CD4-positive, alpha-beta T cell (primary cell): ENCODE data around the gene SCO2. TPM values are rescaled to one million over a fixed set of nuclear protein-coding genes. Genes with fewer than 3 reads are reported as not detected.

Experiments used
- ATAC-seq: fragments of 200-7000 bp; cut with Tn5 transposase; one replicate; pipeline ENCODE4 v1.10.0; 2022; ENCODE audit warnings: mild to moderate bottlenecking; ENCODE audit not compliant: poor library complexity
- CTCF ChIA-PET: fragments of 350-600 bp; sonication (Branson Sonifier 250); formaldehyde crosslinking; loops from one replicate; lab custom pipeline; 2021; ENCODE audit warnings: antibody characterized with exemption, inconsistent platforms; lab: Charles Lee
- POLR2A ChIA-PET: fragments of 350-600 bp; sonication (Branson Sonifier 250); formaldehyde crosslinking; loops from one replicate; lab custom pipeline; 2021; ENCODE audit warnings: antibody characterized with exemption, inconsistent platforms; lab: Charles Lee
- DNase-seq, 14 experiments: peaks; one replicate each; pipeline ENCODE4 v3.0.0-alpha.2; 2013 to 2020; ENCODE audit warnings: mixed read lengths in 2 of 14
- H3K27ac ChIP-seq, 2 donors: one replicate each; pipeline versions ENCODE4 v1.5.1 to v1.7.0; 2013; ENCODE audit warnings: low read length in 2 of 2, low read depth in 1 of 2, mild to moderate bottlenecking in 1 of 2
- H3K27me3 ChIP-seq, 2 experiments: 1 replicate in 1 of 2; 2 replicates in 1 of 2; pipeline versions ENCODE4 v1.6.1 to v1.7.0; 2013; ENCODE audit warnings: low read length in 2 of 2, control low read depth in 1 of 2, mild to moderate bottlenecking in 1 of 2, moderate library complexity in 1 of 2; ENCODE audit not compliant: insufficient read depth in 2 of 2, control insufficient read depth in 1 of 2
- H3K36me3 ChIP-seq: one replicate; pipeline ENCODE4 v1.6.1; 2013; ENCODE audit warnings: low read length, control low read depth; ENCODE audit not compliant: insufficient read depth
- H3K4me1 ChIP-seq: one replicate; pipeline ENCODE4 v1.6.1; 2013; ENCODE audit warnings: low read length, control low read depth; ENCODE audit not compliant: insufficient read depth
- H3K4me3 ChIP-seq: one replicate; pipeline ENCODE4 v1.5.1; 2013; ENCODE audit warnings: mild to moderate bottlenecking, low read length, moderate library complexity
- H3K9me3 ChIP-seq, 2 experiments: 1 replicate in 1 of 2; 2 replicates in 1 of 2; pipeline versions ENCODE4 v1.6.1 to v1.7.0; 2013; ENCODE audit warnings: low read length in 2 of 2, mild to moderate bottlenecking in 2 of 2, control low read depth in 1 of 2, moderate library complexity in 1 of 2; ENCODE audit not compliant: control insufficient read depth in 1 of 2, insufficient read depth in 1 of 2
- H3K27ac Mint-ChIP-seq: one replicate; pipeline ENCODE4 v1.8.0; 2020; ENCODE audit warnings: mixed read lengths
- H3K27me3 Mint-ChIP-seq: one replicate; pipeline ENCODE4 v1.8.0; 2021; ENCODE audit warnings: mixed read lengths
- H3K36me3 Mint-ChIP-seq: one replicate; pipeline ENCODE4 v1.8.0; 2021; ENCODE audit warnings: low read depth, mixed read lengths
- H3K4me1 Mint-ChIP-seq: one replicate; pipeline ENCODE4 v1.8.0; 2021; ENCODE audit warnings: low read depth, mixed read lengths
- H3K4me3 Mint-ChIP-seq: one replicate; pipeline ENCODE4 v1.8.0; 2020; ENCODE audit warnings: mild to moderate bottlenecking, mixed read lengths
- H3K9me3 Mint-ChIP-seq: one replicate; pipeline ENCODE4 v1.8.0; 2020; ENCODE audit warnings: mixed read lengths
- intact Hi-C, 2 experiments: fragments of 100-400 bp; cut with DNase I in 1 of 2; cut with micrococcal nuclease in 1 of 2; formaldehyde crosslinking; loops; one replicate each; pipeline versions ENCODE4 v1.15.1 to v1.9.0; 2023 to 2025; cut with DNase I, micrococcal nuclease
- total RNA-seq, 174 experiments: library from RNA in 2 of 174; stranded (reverse) in 2 of 174; gene quantifications; one replicate each; pipeline ENCODE4 v1.2.3 and lab custom pipeline; 2021 to 2026
- TF ChIP-seq, protein P1 (sequence below): fragments of 200-600 bp; IDR thresholded peaks from one replicate; pipeline ENCODE4 v1.8.0; 2022; ENCODE audit warnings: antibody characterized with exemption, mild to moderate bottlenecking

SCO2 gene
- total RNA-seq, 2 experiments from 2014 or later = 0.61 to 5.6 TPM

DNA sequence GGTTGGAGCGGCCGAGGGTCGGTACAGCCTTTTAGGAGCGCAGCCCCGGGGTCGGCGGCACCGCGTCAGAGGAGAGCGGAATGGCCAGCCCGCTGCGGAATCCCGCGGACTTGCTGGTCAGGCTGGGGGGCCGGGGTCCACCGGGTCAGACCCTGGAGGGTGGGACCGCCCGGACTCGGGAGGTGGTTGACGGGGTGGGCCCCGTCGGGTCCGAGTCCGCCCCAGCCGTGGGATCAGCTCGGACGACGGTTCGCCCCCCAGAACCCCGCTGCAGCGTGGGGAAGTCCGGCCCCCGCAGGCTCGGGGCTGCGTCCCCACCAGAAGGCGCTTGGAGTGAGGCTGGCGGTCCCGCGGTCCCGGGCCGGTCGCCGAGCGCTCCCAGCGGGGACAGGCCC is 44.4 kb downstream of the SCO2 start:
- Mint-ChIP-seq H3K27ac (no peak overlapping the region), H3K27me3 (no peaks in the 10 kb centered on the region), H3K36me3 (no peaks in the 10 kb centered on the region), H3K4me3 (peak overlapping the region; percentile 81), H3K9me3 (no peaks in the 10 kb centered on the region), H3K4me1 (peaks cover 9% of the 10 kb centered on the region)
- CTCF ChIA-PET = interaction anchor here (1.0 to 2.4 kb wide), 3 partner anchors 17 to 82 kb away, joined by 3 to 7 read pairs (median 3); partner anchors contain the start of gene SYCE3
- POLR2A ChIA-PET = interaction anchor here (1.0 to 2.0 kb wide), 3 partner anchors 11 to 45 kb away, joined by 3 to 8 read pairs (median 5); partner anchors contain the start of genes LMF2 and NCAPH2
- no peak for ATAC-seq
- TF ChIP-seq, protein P1, sequence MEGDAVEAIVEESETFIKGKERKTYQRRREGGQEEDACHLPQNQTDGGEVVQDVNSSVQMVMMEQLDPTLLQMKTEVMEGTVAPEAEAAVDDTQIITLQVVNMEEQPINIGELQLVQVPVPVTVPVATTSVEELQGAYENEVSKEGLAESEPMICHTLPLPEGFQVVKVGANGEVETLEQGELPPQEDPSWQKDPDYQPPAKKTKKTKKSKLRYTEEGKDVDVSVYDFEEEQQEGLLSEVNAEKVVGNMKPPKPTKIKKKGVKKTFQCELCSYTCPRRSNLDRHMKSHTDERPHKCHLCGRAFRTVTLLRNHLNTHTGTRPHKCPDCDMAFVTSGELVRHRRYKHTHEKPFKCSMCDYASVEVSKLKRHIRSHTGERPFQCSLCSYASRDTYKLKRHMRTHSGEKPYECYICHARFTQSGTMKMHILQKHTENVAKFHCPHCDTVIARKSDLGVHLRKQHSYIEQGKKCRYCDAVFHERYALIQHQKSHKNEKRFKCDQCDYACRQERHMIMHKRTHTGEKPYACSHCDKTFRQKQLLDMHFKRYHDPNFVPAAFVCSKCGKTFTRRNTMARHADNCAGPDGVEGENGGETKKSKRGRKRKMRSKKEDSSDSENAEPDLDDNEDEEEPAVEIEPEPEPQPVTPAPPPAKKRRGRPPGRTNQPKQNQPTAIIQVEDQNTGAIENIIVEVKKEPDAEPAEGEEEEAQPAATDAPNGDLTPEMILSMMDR = no peak
- Histone ChIP-seq H3K27me3 (peaks cover 0 to 2% of the 10 kb centered on the region in 2 experiments), H3K9me3 (no peaks in the 10 kb centered on the region), H3K36me3 (no peaks in the 10 kb centered on the region), H3K27ac (no peak overlapping the region), H3K4me1 (peaks cover 16% of the 10 kb centered on the region), H3K4me3 (peak overlapping the region; percentile 19)
- intact Hi-C loops = no loop called here
- DNase-seq = no peak

DNA sequence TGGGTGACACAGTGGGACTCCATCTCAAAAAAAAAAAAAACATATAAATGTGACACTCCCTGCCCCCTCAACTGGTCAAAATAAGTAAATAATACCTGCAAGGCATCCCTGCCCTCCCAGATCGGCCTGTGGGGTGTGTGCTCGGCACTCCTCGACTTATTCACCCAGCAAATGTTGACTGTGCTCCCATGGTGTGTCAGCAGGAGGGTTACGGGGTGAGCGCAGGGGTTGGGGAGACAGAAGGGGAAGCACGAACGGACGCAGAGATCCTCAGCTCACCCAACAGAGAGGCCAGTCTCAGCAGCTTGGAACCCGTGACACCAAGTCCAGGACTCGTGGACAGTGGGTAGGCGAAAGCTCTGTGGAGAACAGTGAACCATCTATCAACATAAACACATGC is 45.7 kb downstream of the SCO2 start:
- ATAC-seq (no peak), DNase-seq (no peak)
- H3K4me1 Mint-ChIP-seq = peaks cover 11% of the 10 kb centered on the region
- Histone ChIP-seq H3K27ac (no peak overlapping the region), H3K36me3 (no peaks in the 10 kb centered on the region), H3K4me1 (peaks cover 24% of the 10 kb centered on the region), H3K4me3 (no peak overlapping the region), H3K27me3 (peaks cover 0 to 2% of the 10 kb centered on the region in 2 experiments), H3K9me3 (no peaks in the 10 kb centered on the region)
- ChIA-PET POLR2A (interaction anchor here (0.7 kb wide), 1 partner anchor 141 kb away, joined by 3 read pairs; no protein-coding TSS in a partner anchor), CTCF (interaction anchor here (1.0 to 2.4 kb wide), 4 partner anchors 18 to 83 kb away, joined by 3 to 7 read pairs (median 4); partner anchors contain the start of genes SCO2 and SYCE3)
- TF ChIP-seq, protein P1 = no peak
- intact Hi-C loops = no loop called here
- peak overlapping the region; percentile 81 for H3K4me3 Mint-ChIP-seq
- no peaks in the 10 kb centered on the region for H3K27me3 Mint-ChIP-seq
- H3K9me3 Mint-ChIP-seq = no peaks in the 10 kb centered on the region
- H3K36me3 Mint-ChIP-seq = no peaks in the 10 kb centered on the region
- H3K27ac Mint-ChIP-seq = peak overlapping the region; percentile 30

- Mint-ChIP-seq H3K36me3 (peaks cover 11% of the 10 kb centered on the region), H3K27ac (no peak overlapping the region), H3K4me1 (peaks cover 24% of the 10 kb centered on the region), H3K4me3 (peak overlapping the region; percentile 76), H3K27me3 (no peaks in the 10 kb centered on the region), H3K9me3 (no peaks in the 10 kb centered on the region)
- ChIA-PET CTCF (no interaction called here), POLR2A (no interaction called here)
- no peaks in the 10 kb centered on the region for H3K9me3 ChIP-seq
- peaks cover 0 to 2% of the 10 kb centered on the region in 2 experiments for H3K27me3 ChIP-seq
- no peak overlapping the region for H3K27ac ChIP-seq
- H3K4me3 ChIP-seq = no peak overlapping the region
- no peak for DNase-seq
- ATAC-seq = no peak
- no peaks in the 10 kb centered on the region for H3K36me3 ChIP-seq
- intact Hi-C loops = loop anchor here in 1 of 2 experiments (2.0 kb wide), 1 partner anchor 29 kb away; the partner anchor contains the start of gene LMF2
- H3K4me1 ChIP-seq = peaks cover 37% of the 10 kb centered on the region
- TF ChIP-seq, protein P1 = no peak
Observed at GRCh38 chr22:50477923-50478322, 47.5 kb downstream of the SCO2 start.
